Measurements from ENCODE around the gene RHOG. TPM values are rescaled to one million over a fixed set of nuclear protein-coding genes. Genes with fewer than 3 reads are reported as not detected.
"Not testable (repeated sequence)": the region's sequence is repeated elsewhere in the genome, so short reads cannot be mapped to it uniquely, and the experiment has no call there.

The RHOG gene
- total and polyA plus RNA-seq, 5 experiments from 2014 or later: 78.4 to 175 (median 125) TPM

DNA sequence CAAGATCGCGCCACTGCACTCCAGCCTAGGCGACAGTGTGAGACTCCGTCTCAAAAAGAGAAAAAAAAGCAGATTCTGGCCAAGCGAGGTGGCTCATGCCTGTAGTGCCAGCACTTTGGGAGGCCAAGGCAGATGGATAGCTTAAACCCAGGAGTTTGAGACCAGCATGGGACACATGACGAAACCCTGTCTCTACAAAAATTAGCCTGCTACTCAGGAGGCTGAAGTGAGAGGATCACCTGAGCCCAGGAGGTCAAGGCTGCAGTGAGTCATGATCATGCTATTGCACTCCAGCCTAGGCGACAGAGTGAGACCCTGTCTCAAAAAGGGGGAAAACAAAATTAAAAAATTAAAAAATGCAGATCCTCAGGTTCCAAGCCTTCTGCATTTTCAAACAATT lies 18.4 kb downstream of the RHOG start:
- Mint-ChIP-seq H3K27me3 (no peaks in the 10 kb centered on the region), H3K9me3 (no peaks in the 10 kb centered on the region), H3K4me3 (no peak overlapping the region), H3K27ac (peak overlapping the region in 1 of 10 donors; percentile 2), H3K36me3 (peaks cover 0 to 25% (median 0%) of the 10 kb centered on the region in 3 donors), H3K4me1 (peaks cover 18 to 36% (median 34%) of the 10 kb centered on the region in 4 donors)
- no peak for ATAC-seq
- POLR2A ChIA-PET: interaction anchor here (0.7 to 5.5 kb wide), 4 partner anchors 15 to 151 kb away, joined by 4 to 81 read pairs (median 6); partner anchors contain the start of genes RHOG and STIM1
- DNase-seq: no peak

GRCh38 chr11:3820971-3821370 lies 19.8 kb downstream of the RHOG start:
- Mint-ChIP-seq H3K36me3 (peaks cover 0 to 12% (median 0%) of the 10 kb centered on the region in 3 donors), H3K9me3 (no peaks in the 10 kb centered on the region), H3K4me1 (peaks cover 15 to 25% (median 21%) of the 10 kb centered on the region in 4 donors), H3K27me3 (no peaks in the 10 kb centered on the region), H3K27ac (peak overlapping the region in 1 of 10 donors; percentile 51), H3K4me3 (no peak overlapping the region)
- POLR2A ChIA-PET: interaction anchor here (0.5 to 1.2 kb wide), 5 partner anchors 20 to 152 kb away, joined by 3 to 5 read pairs (median 3); partner anchors contain the start of gene RHOG
- DNase-seq: no peak
- ATAC-seq: no peak

DNA sequence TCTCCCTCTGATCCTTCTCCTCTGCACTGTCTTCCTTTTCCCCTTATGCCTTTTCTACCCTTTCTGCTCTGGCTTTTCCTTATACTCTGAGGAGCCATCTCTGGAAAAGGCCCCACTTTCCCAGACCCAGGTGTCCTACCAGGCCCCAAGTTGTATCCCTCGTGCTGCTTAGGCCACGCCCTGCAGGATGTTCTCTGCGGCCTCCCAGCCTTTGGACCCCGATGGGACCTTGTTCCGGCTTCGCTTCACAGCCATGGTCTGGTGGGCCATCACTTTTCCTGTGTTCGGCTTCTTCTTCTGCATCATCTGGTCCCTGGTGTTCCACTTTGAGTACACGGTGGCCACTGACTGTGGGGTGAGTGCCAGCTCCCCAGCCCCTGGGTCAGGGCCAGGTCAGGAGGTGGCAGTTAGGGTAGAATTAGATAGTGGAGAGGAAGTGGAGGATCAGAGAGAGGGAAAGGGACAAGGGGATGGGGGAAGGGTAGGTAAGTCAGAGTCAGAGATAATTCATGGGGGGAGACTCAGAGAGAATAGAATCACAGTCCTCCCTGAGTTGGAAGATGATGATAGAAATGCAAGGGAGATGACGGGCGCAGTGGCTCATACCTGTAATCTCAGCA lies 23.5 kb downstream of the RHOG start:
- peak overlapping the region in 3 of 10 donors; percentile 22 to 70 (median 66) for H3K27ac Mint-ChIP-seq
- POLR2A ChIA-PET: no interaction called here

DNA sequence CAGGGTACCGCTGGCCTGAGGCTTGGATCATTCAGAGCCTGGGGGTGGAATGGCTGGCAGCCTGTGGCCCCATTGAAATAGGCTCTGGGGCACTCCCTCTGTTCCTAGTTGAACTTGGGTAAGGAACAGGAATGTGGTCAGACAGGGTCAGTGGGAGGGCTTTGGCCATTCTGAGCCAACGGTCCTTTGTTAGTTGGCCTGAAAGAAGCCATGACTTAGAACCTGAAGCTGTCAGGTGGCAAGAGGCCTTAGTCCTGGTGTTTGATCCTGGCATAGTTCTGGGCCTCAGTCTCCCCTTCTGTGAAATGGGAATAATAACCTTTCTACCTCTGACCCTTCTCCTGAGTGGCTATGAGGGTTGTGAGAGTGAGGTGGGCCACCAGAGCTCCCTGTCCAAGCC lies 24.1 kb downstream of the RHOG start:
- Mint-ChIP-seq H3K27ac (peak overlapping the region in 1 of 10 donors; percentile 66), H3K4me3 (no peak overlapping the region), H3K27me3 (no peaks in the 10 kb centered on the region), H3K4me1 (peaks cover 0 to 8% (median under 1%) of the 10 kb centered on the region in 4 donors), H3K36me3 (peaks cover 0 to 8% (median 2%) of the 10 kb centered on the region in 3 donors), H3K9me3 (no peaks in the 10 kb centered on the region)
- ATAC-seq: no peak
- POLR2A ChIA-PET: no interaction called here
- DNase-seq: no peak

More for the DNA sequence above, 23.5 kb downstream of the RHOG start:
- H3K4me3 Mint-ChIP-seq: no peak overlapping the region
- peaks cover 0 to 8% (median 2%) of the 10 kb centered on the region in 3 donors for H3K36me3 Mint-ChIP-seq
- peaks cover 0 to 6% (median under 1%) of the 10 kb centered on the region in 4 donors for H3K4me1 Mint-ChIP-seq
- ATAC-seq: no peak
- no peak for DNase-seq
- H3K27me3 Mint-ChIP-seq: no peaks in the 10 kb centered on the region
- no peaks in the 10 kb centered on the region for H3K9me3 Mint-ChIP-seq

GRCh38 chr11:3815845-3816244 lies 24.9 kb downstream of the RHOG start:
- peaks cover 0 to 8% (median 2%) of the 10 kb centered on the region in 3 donors for H3K36me3 Mint-ChIP-seq
- POLR2A ChIA-PET: no interaction called here
- DNase-seq (no peak), ATAC-seq (no peak)
- H3K4me1 Mint-ChIP-seq: peaks cover 0 to 8% (median under 1%) of the 10 kb centered on the region in 4 donors
- H3K27ac Mint-ChIP-seq: peak overlapping the region in 1 of 10 donors; percentile 43
- H3K27me3 Mint-ChIP-seq: no peaks in the 10 kb centered on the region
- H3K9me3 Mint-ChIP-seq: no peaks in the 10 kb centered on the region
- H3K4me3 Mint-ChIP-seq: no peak overlapping the region

- POLR2A ChIA-PET: interaction anchor here (1.2 kb wide), 1 partner anchor 25 kb away, joined by 3 read pairs; no protein-coding TSS in a partner anchor
- H3K9me3 Mint-ChIP-seq, H3K4me3 Mint-ChIP-seq, H3K27me3 Mint-ChIP-seq, H3K27ac Mint-ChIP-seq, H3K36me3 Mint-ChIP-seq, DNase-seq, ATAC-seq: not testable (repeated sequence)
- peaks cover 0 to 10% (median 3%) of the 10 kb centered on the region in 4 donors for H3K4me1 Mint-ChIP-seq
Observed at GRCh38 chr11:3814832-3815231, 25.9 kb downstream of the RHOG start.

- Mint-ChIP-seq H3K4me3 (no peak overlapping the region), H3K27ac (no peak overlapping the region), H3K9me3 (no peaks in the 10 kb centered on the region), H3K4me1 (peaks cover 12 to 30% (median 17%) of the 10 kb centered on the region in 4 donors), H3K36me3 (peaks cover 0 to 2% (median 0%) of the 10 kb centered on the region in 3 donors), H3K27me3 (no peaks in the 10 kb centered on the region)
- POLR2A ChIA-PET: no interaction called here
- no peak for ATAC-seq
- no peak for DNase-seq
Observed at GRCh38 chr11:3810951-3811350, 29.8 kb downstream of the RHOG start.

DNA sequence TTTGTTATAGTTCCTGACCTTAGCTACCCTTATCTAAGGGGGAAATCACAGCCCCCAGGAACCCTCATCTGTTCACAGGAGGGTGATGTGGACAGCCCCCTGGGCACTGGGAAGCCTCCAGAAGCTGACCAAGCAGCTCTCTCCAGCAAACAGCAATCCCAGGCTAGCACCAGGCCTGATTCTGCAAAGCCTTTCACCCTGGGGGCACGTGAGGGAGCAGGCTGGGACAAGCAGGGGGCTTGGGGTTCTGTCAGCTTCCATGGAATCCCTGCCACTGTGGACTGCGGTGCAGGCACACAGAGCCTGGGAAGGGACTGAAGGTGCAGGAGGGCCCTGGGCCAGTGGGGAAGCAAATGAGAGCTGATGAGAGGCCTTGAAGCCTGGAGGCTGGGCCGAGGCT lies 30.3 kb downstream of the RHOG start:
- Mint-ChIP-seq H3K36me3 (peaks cover 0 to 2% (median 0%) of the 10 kb centered on the region in 3 donors), H3K4me1 (peaks cover 12 to 30% (median 17%) of the 10 kb centered on the region in 4 donors), H3K27ac (no peak overlapping the region), H3K9me3 (no peaks in the 10 kb centered on the region), H3K27me3 (no peaks in the 10 kb centered on the region), H3K4me3 (no peak overlapping the region)
- ATAC-seq (no peak), DNase-seq (no peak)
- POLR2A ChIA-PET: no interaction called here

DNA sequence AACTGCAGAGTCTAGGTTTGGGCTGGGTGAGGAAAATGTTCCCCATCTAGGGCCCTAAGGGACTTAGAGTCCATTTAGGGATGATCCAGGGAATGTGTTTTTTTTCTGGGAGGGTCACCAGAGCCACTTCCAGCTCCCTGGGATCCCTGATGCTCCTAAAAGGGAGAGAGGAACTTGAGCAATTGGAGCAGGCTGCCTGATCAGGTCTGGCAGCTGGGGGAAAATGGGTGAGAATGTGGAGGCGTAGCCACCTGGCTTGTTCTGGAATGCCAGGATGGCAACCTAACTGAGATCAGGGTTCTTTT lies 31.2 kb downstream of the RHOG start:
- POLR2A ChIA-PET: interaction anchor here (0.9 to 4.0 kb wide), 6 partner anchors 11 to 263 kb away, joined by 3 to 29 read pairs (median 7); partner anchors contain the start of genes NUP98 and STIM1
- Mint-ChIP-seq H3K27ac (peak overlapping the region in 4 of 10 donors; percentile 18 to 74 (median 58)), H3K9me3 (no peaks in the 10 kb centered on the region), H3K36me3 (peaks cover 0 to 2% (median 0%) of the 10 kb centered on the region in 3 donors), H3K4me1 (peaks cover 12 to 30% (median 17%) of the 10 kb centered on the region in 4 donors), H3K27me3 (no peaks in the 10 kb centered on the region), H3K4me3 (peak overlapping the region in 2 of 10 donors; percentile 13 to 48)
- ATAC-seq: no peak
- no peak for DNase-seq

- Mint-ChIP-seq H3K27me3 (no peaks in the 10 kb centered on the region), H3K9me3 (no peaks in the 10 kb centered on the region)
- POLR2A ChIA-PET: interaction anchor here (0.7 to 4.0 kb wide), 9 partner anchors 10 to 263 kb away, joined by 3 to 29 read pairs (median 4); partner anchors contain the start of genes NUP98, RHOG and STIM1
Observed at GRCh38 chr11:3808861-3809623, 31.7 kb downstream of the RHOG start.

DNA sequence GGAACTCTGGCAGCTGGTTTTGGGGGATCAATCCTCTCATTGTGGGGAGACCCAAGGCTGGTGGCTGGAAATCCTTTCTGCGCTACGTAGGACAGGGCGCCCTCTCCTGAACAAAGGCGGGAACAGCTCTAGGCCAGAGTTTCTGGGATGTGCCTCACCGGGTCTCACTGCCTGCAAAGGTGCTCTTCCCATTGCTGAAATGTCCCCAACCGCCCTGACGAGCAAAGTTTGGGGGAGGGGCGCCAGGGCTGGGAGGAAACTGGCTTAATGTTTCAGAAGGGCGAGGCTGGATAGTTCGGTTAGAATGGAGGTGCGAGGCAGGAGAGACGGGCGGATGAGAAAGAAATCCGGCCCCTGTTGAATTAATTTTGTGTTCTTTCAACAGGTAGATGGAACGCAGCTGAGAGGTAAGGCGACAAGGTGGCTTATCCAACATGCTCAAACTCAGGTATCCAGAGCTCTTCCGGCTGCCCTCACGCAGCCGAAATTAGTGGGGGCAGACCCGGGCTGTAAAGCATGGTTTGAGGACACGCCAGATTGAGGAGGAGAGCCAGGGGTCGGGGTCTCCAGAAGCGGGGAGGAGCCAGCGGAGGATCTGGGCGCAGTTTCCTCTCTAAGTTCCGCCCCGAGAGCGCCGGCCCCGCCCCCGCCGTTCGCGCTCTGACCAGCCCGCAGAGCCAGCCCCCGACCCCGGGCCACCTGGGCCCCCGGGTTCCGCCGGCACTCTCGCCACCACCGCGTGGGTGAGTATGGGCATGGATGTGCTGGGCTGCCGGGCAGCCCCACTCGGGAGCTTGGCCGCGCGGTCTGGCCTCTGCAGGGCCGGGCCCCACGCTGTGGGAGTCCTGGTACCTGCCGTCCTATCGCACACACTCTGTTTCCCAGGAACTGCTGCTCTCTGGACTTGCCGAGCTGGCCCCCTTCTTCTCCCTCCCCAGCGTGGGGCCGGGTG lies 32.6 kb downstream of the RHOG start, which contains the start of gene PGAP2:
PGAP2 (plus strand) TSS at position 652 of the 952 bp plus-strand sequence. CDS start 2,700 bp downstream, outside the sequence.
- Mint-ChIP-seq H3K4me3 (peak within 1 kb of the TSS; percentile 94 to 100 (median 97)), H3K27ac (peak within 1 kb of the TSS; percentile 82 to 99 (median 94)), H3K36me3 (peaks cover 0 to 2% (median 0%) of the 10 kb centered on the region in 3 donors), H3K9me3 (no peaks in the 10 kb centered on the region), H3K4me1 (peaks cover 12 to 30% (median 17%) of the 10 kb centered on the region in 4 donors), H3K27me3 (no peaks in the 10 kb centered on the region)
- ATAC-seq (peak; percentile 70 to 81), DNase-seq (peak; percentile 32 to 74 (median 54))
- POLR2A ChIA-PET: interaction anchor here (0.7 to 4.0 kb wide), 11 partner anchors 9 to 264 kb away, joined by 3 to 29 read pairs (median 4); partner anchors contain the start of genes NUP98, RHOG and STIM1

More at GRCh38 chr11:3808861-3809623, 31.7 kb downstream of the RHOG start:
- peaks cover 12 to 30% (median 17%) of the 10 kb centered on the region in 4 donors for H3K4me1 Mint-ChIP-seq
- peak overlapping the region; percentile 86 to 100 (median 96) for H3K4me3 Mint-ChIP-seq
- DNase-seq (peak in 9 of 10 donors; percentile 33 to 74 (median 50)), ATAC-seq (peak; percentile 72 to 85)
- peaks cover 0 to 2% (median 0%) of the 10 kb centered on the region in 3 donors for H3K36me3 Mint-ChIP-seq
- H3K27ac Mint-ChIP-seq: peak overlapping the region; percentile 58 to 92 (median 80)
